ENCODE data around the gene PCDH15. TPM values are rescaled to one million over a fixed set of nuclear protein-coding genes. Genes with fewer than 3 reads are reported as not detected.

Gene PCDH15
- total and polyA plus RNA-seq, 7 experiments from 2014 or later = not detected

GRCh38 chr10:54667136-54667535, 133.9 kb downstream of the PCDH15 start:
- no peak for ATAC-seq
- Mint-ChIP-seq H3K36me3 (no peaks in the 10 kb centered on the region), H3K27me3 (no peaks in the 10 kb centered on the region), H3K4me3 (no peak overlapping the region), H3K27ac (no peak overlapping the region), H3K4me1 (no peaks in the 10 kb centered on the region), H3K9me3 (peaks cover 0 to 9% (median 0%) of the 10 kb centered on the region in 11 donors)
- no peaks in the 10 kb centered on the region for H3K4me1 ChIP-seq (ENCODE audit: control insufficient read depth in 2 of 2, insufficient read depth in 2 of 2, low read length in 2 of 2)
- H3K27me3 ChIP-seq (ENCODE audit: control insufficient read depth in 2 of 2, insufficient read depth in 2 of 2, low read length in 2 of 2) = no peaks in the 10 kb centered on the region
- ChIA-PET CTCF (no interaction called here), POLR2A (no interaction called here)
- intact Hi-C loops (cut with micrococcal nuclease) = no loop called here
- H3K27ac ChIP-seq (ENCODE audit: low read depth, low read length) = no peak overlapping the region
- no peak for DNase-seq
- H3K36me3 ChIP-seq (ENCODE audit: control insufficient read depth in 2 of 3, insufficient read depth in 3 of 3, low read length in 3 of 3) = no peaks in the 10 kb centered on the region
- H3K4me3 ChIP-seq (ENCODE audit: low read length) = no peak overlapping the region
- H3K9me3 ChIP-seq (ENCODE audit: control insufficient read depth in 2 of 3, low read length in 3 of 3) = no peaks in the 10 kb centered on the region

GRCh38 chr10:54666192-54666591, 134.8 kb downstream of the PCDH15 start:
- Histone ChIP-seq H3K27ac (ENCODE audit: low read depth, low read length) (no peak overlapping the region), H3K9me3 (ENCODE audit: control insufficient read depth in 2 of 3, low read length in 3 of 3) (no peaks in the 10 kb centered on the region), H3K4me3 (ENCODE audit: low read length) (no peak overlapping the region), H3K36me3 (ENCODE audit: control insufficient read depth in 2 of 3, insufficient read depth in 3 of 3, low read length in 3 of 3) (no peaks in the 10 kb centered on the region), H3K4me1 (ENCODE audit: control insufficient read depth in 2 of 2, insufficient read depth in 2 of 2, low read length in 2 of 2) (no peaks in the 10 kb centered on the region), H3K27me3 (ENCODE audit: control insufficient read depth in 2 of 2, insufficient read depth in 2 of 2, low read length in 2 of 2) (no peaks in the 10 kb centered on the region)
- DNase-seq (no peak), ATAC-seq (no peak)
- Mint-ChIP-seq H3K27ac (no peak overlapping the region), H3K36me3 (no peaks in the 10 kb centered on the region), H3K4me3 (no peak overlapping the region), H3K9me3 (peaks cover 0 to 9% (median 0%) of the 10 kb centered on the region in 11 donors), H3K4me1 (no peaks in the 10 kb centered on the region), H3K27me3 (no peaks in the 10 kb centered on the region)
- ChIA-PET CTCF (no interaction called here), POLR2A (no interaction called here)
- intact Hi-C loops (cut with micrococcal nuclease) = no loop called here

- Mint-ChIP-seq H3K4me3 (no peak overlapping the region), H3K27me3 (no peaks in the 10 kb centered on the region), H3K27ac (no peak overlapping the region), H3K36me3 (no peaks in the 10 kb centered on the region), H3K4me1 (no peaks in the 10 kb centered on the region), H3K9me3 (peaks cover 0 to 9% (median 1%) of the 10 kb centered on the region in 11 donors)
- Histone ChIP-seq H3K9me3 (ENCODE audit: control insufficient read depth in 2 of 3, low read length in 3 of 3) (no peaks in the 10 kb centered on the region), H3K27ac (ENCODE audit: low read depth, low read length) (no peak overlapping the region), H3K4me1 (ENCODE audit: control insufficient read depth in 2 of 2, insufficient read depth in 2 of 2, low read length in 2 of 2) (no peaks in the 10 kb centered on the region), H3K36me3 (ENCODE audit: control insufficient read depth in 2 of 3, insufficient read depth in 3 of 3, low read length in 3 of 3) (no peaks in the 10 kb centered on the region), H3K27me3 (ENCODE audit: control insufficient read depth in 2 of 2, insufficient read depth in 2 of 2, low read length in 2 of 2) (no peaks in the 10 kb centered on the region), H3K4me3 (ENCODE audit: low read length) (no peak overlapping the region)
- no peak for DNase-seq
- CTCF ChIA-PET = no interaction called here
- POLR2A ChIA-PET = no interaction called here
- intact Hi-C loops (cut with micrococcal nuclease) = no loop called here
- ATAC-seq = no peak
These were observed 135.9 kb downstream of the PCDH15 start for GRCh38 chr10:54665095-54665494.

DNA sequence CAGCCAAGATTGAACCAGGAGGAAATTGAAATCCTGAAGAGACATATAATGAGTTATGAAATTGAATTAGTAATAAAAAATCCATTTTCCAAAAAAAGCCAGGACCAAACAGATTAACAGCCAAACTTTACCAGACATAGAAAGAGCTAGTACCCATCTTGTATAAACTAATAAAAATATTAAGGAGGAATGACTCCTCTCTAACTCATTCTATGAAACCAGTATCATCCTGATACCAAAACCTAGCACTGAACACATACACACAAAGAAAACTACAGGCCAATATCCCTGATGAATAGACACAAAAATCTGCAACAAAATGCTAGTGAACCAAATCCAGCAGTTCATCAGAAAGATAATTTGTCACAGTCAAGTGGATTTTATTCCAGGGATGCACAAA, 140.6 kb downstream of the PCDH15 start:
- Mint-ChIP-seq H3K27me3 (no peaks in the 10 kb centered on the region), H3K4me3 (no peak overlapping the region), H3K36me3 (peaks cover 0 to 3% (median 0%) of the 10 kb centered on the region in 5 donors), H3K9me3 (peaks cover 0 to 10% (median 6%) of the 10 kb centered on the region in 11 donors), H3K4me1 (no peaks in the 10 kb centered on the region), H3K27ac (no peak overlapping the region)
- H3K4me3 ChIP-seq (ENCODE audit: low read length) = no peak overlapping the region
- intact Hi-C loops (cut with micrococcal nuclease) = no loop called here
- H3K4me1 ChIP-seq (ENCODE audit: control insufficient read depth in 2 of 2, insufficient read depth in 2 of 2, low read length in 2 of 2) = no peaks in the 10 kb centered on the region
- H3K36me3 ChIP-seq (ENCODE audit: control insufficient read depth in 2 of 3, insufficient read depth in 3 of 3, low read length in 3 of 3) = no peaks in the 10 kb centered on the region
- no peak overlapping the region for H3K27ac ChIP-seq (ENCODE audit: low read depth, low read length)
- no peaks in the 10 kb centered on the region for H3K27me3 ChIP-seq (ENCODE audit: control insufficient read depth in 2 of 2, insufficient read depth in 2 of 2, low read length in 2 of 2)
- POLR2A ChIA-PET = no interaction called here
- no peak for DNase-seq
- CTCF ChIA-PET = no interaction called here
- H3K9me3 ChIP-seq (ENCODE audit: control insufficient read depth in 2 of 3, low read length in 3 of 3) = no peaks in the 10 kb centered on the region
- ATAC-seq = no peak

GRCh38 chr10:54656643-54657042, 144.4 kb downstream of the PCDH15 start:
- peaks cover 0 to 3% (median 0%) of the 10 kb centered on the region in 5 donors for H3K36me3 Mint-ChIP-seq
- H3K4me1 ChIP-seq (ENCODE audit: control insufficient read depth in 2 of 2, insufficient read depth in 2 of 2, low read length in 2 of 2) = no peaks in the 10 kb centered on the region
- H3K27ac ChIP-seq (ENCODE audit: low read depth, low read length) = no peak overlapping the region
- no peaks in the 10 kb centered on the region for H3K36me3 ChIP-seq (ENCODE audit: control insufficient read depth in 2 of 3, insufficient read depth in 3 of 3, low read length in 3 of 3)
- intact Hi-C loops (cut with micrococcal nuclease) = no loop called here
- H3K27me3 Mint-ChIP-seq = no peaks in the 10 kb centered on the region
- no peaks in the 10 kb centered on the region for H3K9me3 ChIP-seq (ENCODE audit: control insufficient read depth in 2 of 3, low read length in 3 of 3)
- peaks cover 0 to 13% (median 9%) of the 10 kb centered on the region in 11 donors for H3K9me3 Mint-ChIP-seq
- ATAC-seq = no peak
- no peak overlapping the region for H3K4me3 ChIP-seq (ENCODE audit: low read length)
- no peak overlapping the region for H3K4me3 Mint-ChIP-seq
- ChIA-PET CTCF (no interaction called here), POLR2A (no interaction called here)
- no peaks in the 10 kb centered on the region for H3K4me1 Mint-ChIP-seq
- H3K27me3 ChIP-seq (ENCODE audit: control insufficient read depth in 2 of 2, insufficient read depth in 2 of 2, low read length in 2 of 2) = no peaks in the 10 kb centered on the region
- no peak for DNase-seq
- no peak overlapping the region for H3K27ac Mint-ChIP-seq

- Histone ChIP-seq H3K4me1 (ENCODE audit: control insufficient read depth in 2 of 2, insufficient read depth in 2 of 2, low read length in 2 of 2) (no peaks in the 10 kb centered on the region), H3K9me3 (ENCODE audit: control insufficient read depth in 2 of 3, low read length in 3 of 3) (no peaks in the 10 kb centered on the region), H3K4me3 (ENCODE audit: low read length) (no peak overlapping the region), H3K27me3 (ENCODE audit: control insufficient read depth in 2 of 2, insufficient read depth in 2 of 2, low read length in 2 of 2) (no peaks in the 10 kb centered on the region), H3K36me3 (ENCODE audit: control insufficient read depth in 2 of 3, insufficient read depth in 3 of 3, low read length in 3 of 3) (no peaks in the 10 kb centered on the region), H3K27ac (ENCODE audit: low read depth, low read length) (no peak overlapping the region)
- ChIA-PET POLR2A (no interaction called here), CTCF (no interaction called here)
- Mint-ChIP-seq H3K4me1 (no peaks in the 10 kb centered on the region), H3K27me3 (no peaks in the 10 kb centered on the region), H3K4me3 (no peak overlapping the region), H3K9me3 (peaks cover 0 to 18% (median 8%) of the 10 kb centered on the region in 11 donors), H3K36me3 (peaks cover 0 to 3% (median 0%) of the 10 kb centered on the region in 5 donors), H3K27ac (no peak overlapping the region)
- ATAC-seq = no peak
- DNase-seq = no peak
- intact Hi-C loops (cut with micrococcal nuclease) = no loop called here
These were observed 147.5 kb downstream of the PCDH15 start for GRCh38 chr10:54653518-54653917.

GRCh38 chr10:54650547-54650946, 150.5 kb downstream of the PCDH15 start:
- no peak overlapping the region for H3K27ac ChIP-seq (ENCODE audit: low read depth, low read length)
- DNase-seq (no peak), ATAC-seq (no peak)
- H3K27me3 ChIP-seq (ENCODE audit: control insufficient read depth in 2 of 2, insufficient read depth in 2 of 2, low read length in 2 of 2) = no peaks in the 10 kb centered on the region
- H3K9me3 ChIP-seq (ENCODE audit: control insufficient read depth in 2 of 3, low read length in 3 of 3) = no peaks in the 10 kb centered on the region
- ChIA-PET POLR2A (no interaction called here), CTCF (no interaction called here)
- no peaks in the 10 kb centered on the region for H3K4me1 ChIP-seq (ENCODE audit: control insufficient read depth in 2 of 2, insufficient read depth in 2 of 2, low read length in 2 of 2)
- H3K4me1 Mint-ChIP-seq = no peaks in the 10 kb centered on the region
- no peaks in the 10 kb centered on the region for H3K36me3 Mint-ChIP-seq
- no peak overlapping the region for H3K4me3 ChIP-seq (ENCODE audit: low read length)
- intact Hi-C loops (cut with micrococcal nuclease) = no loop called here
- H3K27me3 Mint-ChIP-seq = no peaks in the 10 kb centered on the region
- H3K27ac Mint-ChIP-seq = no peak overlapping the region
- H3K4me3 Mint-ChIP-seq = no peak overlapping the region
- no peaks in the 10 kb centered on the region for H3K36me3 ChIP-seq (ENCODE audit: control insufficient read depth in 2 of 3, insufficient read depth in 3 of 3, low read length in 3 of 3)
- peaks cover 0 to 15% (median 6%) of the 10 kb centered on the region in 11 donors for H3K9me3 Mint-ChIP-seq
